Measurements from ENCODE around the gene IPO11. TPM values are rescaled to one million over a fixed set of nuclear protein-coding genes. Genes with fewer than 3 reads are reported as not detected.

IPO11 gene
- total and polyA plus RNA-seq, 2 of the 13 experiments (the other 11 are each of a cell fraction or from before 2014, with no cell fraction given) = 13.9 to 24.4 TPM

DNA sequence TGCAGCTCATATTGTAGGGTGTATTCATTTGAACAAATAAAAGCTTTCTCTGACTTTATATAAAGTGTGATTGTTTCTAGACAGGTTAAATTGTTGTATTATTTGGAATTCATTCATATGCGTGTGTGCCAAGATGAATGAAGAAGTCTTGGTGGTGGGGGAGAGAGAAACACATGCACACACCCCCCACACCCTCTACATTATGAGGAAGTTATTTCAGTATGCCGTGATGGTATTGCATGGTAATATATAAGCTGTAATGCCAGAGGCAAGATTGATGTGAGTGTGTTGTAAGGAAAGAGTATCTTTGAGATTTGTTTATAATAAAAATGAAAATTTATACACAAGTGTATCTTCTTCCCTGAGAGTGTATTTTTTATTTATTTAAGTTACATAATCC, 71.0 kb downstream of the IPO11 start (continued):
- TF ChIP-seq ZBTB21 (CRISPR knock-in tag; IDR thresholded peaks at IDR 0.05) (no peak), TARDBP (CRISPR knock-in tag; IDR thresholded peaks at IDR 0.05) (no peak), ZFX (CRISPR knock-in tag; IDR thresholded peaks at IDR 0.05; ENCODE audit: low read depth) (no peak), MYC (CRISPR knock-in tag; IDR thresholded peaks at IDR 0.05; ENCODE audit: borderline replicate concordance) (no peak)

GRCh38 chr5:62486672-62487071, 74.1 kb downstream of the IPO11 start:
- BruUV-seq (replicated peaks) = no TSS peak
- CTCF ChIA-PET (ENCODE audit: low intra/inter-chr PET ratio, low total read pairs) = no interaction called here
- ATAC-seq = no peak

More at GRCh38 chr5:62486672-62487071, 74.1 kb downstream of the IPO11 start:
- no peak for DNase-seq (ENCODE audit: low spot score)
- Histone ChIP-seq H3K4me3 (replicated peaks in 1 of 3; ENCODE audit: insufficient read depth in 1 of 3, low read depth in 2 of 3, low read length in 3 of 3) (no peak overlapping the region), H3K36me3 (replicated peaks in 1 of 2; ENCODE audit: control insufficient read depth in 1 of 2, insufficient read depth in 2 of 2, low read length in 2 of 2) (peaks cover 0 to 21% of the 10 kb centered on the region in 2 experiments; a peak in 3 of 5 replicates), H2AFZ (ENCODE audit: low read length) (no peak overlapping the region), H3K27me3 (ENCODE audit: control insufficient read depth in 1 of 2, insufficient read depth in 2 of 2, low read length in 2 of 2) (no peaks in the 10 kb centered on the region), H3K4me1 (ENCODE audit: insufficient read depth, low read length) (no peaks in the 10 kb centered on the region), H3K9ac (ENCODE audit: insufficient read depth, low read depth, low read length) (no peak overlapping the region), H3K9me3 (ENCODE audit: low read length) (no peaks in the 10 kb centered on the region), H3K4me2 (ENCODE audit: low read depth, low read length) (no peak overlapping the region), H4K20me1 (ENCODE audit: insufficient read depth, low read length) (no peaks in the 10 kb centered on the region), H3K79me2 (ENCODE audit: insufficient read depth, low read length) (no peaks in the 10 kb centered on the region), H3K27ac (ENCODE audit: extremely low read length, insufficient read depth, low read length) (no peak overlapping the region)
- WGBS (ENCODE audit: low lambda C conversion rate) = 95% methylated on average over 1 of the region's 1 CpG
- intact Hi-C loops (cut with micrococcal nuclease; ENCODE audit: unreplicated experiment) = no loop called here
- TF ChIP-seq MYC (CRISPR knock-in tag; IDR thresholded peaks at IDR 0.05; ENCODE audit: borderline replicate concordance) (no peak), ZMYM3 (CRISPR knock-in tag; IDR thresholded peaks at IDR 0.05) (no peak), E2F1 (CRISPR knock-in tag; IDR thresholded peaks at IDR 0.05) (no peak), ATM (IDR thresholded peaks at IDR 0.05; ENCODE audit: borderline replicate concordance) (no peak), NFYC (CRISPR knock-in tag; IDR thresholded peaks at IDR 0.05) (no peak), HNRNPL (IDR thresholded peaks at IDR 0.05; ENCODE audit: low read depth, low read length) (no peak), MXD4 (CRISPR knock-in tag; IDR thresholded peaks at IDR 0.05) (no peak), ZNF251 (CRISPR knock-in tag; IDR thresholded peaks at IDR 0.05) (no peak), HES4 (CRISPR knock-in tag; IDR thresholded peaks at IDR 0.05; ENCODE audit: borderline replicate concordance) (no peak)
- TF ChIP-seq, protein P1, sequence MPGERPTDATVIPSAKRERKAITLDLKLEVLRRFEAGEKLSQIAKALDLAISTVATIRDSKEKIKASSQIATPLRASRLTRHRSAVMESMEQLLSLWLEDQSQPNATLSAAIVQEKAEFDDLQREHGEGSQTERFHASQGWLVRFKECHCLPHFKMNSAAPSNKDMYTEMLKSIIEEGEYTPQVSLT (CRISPR knock-in tag; IDR thresholded peaks at IDR 0.05; ENCODE audit: borderline replicate concordance, low read depth) = no peak
- in situ Hi-C loops (cut with HindIII; ENCODE audit: extremely low pct_ligation_motif_present, low pct_unique_long_range_greater_than_20kb) = no loop called here
- FAIRE-seq = no peak
- POLR2A ChIA-PET = interaction anchor here (1.4 kb wide), 1 partner anchor 75 kb away, joined by 3 read pairs; no protein-coding TSS in a partner anchor

All from HepG2 (cell line).